ENCODE data around the gene ADAD2.

GRCh38 chr16:84239909-84240308 is 49.0 kb downstream of the ADAD2 start, which contains the start of gene KCNG4:
- no peak for TF ChIP-seq CTCF (conservative IDR thresholded peaks at IDR 0.05)
- no peak for TF ChIP-seq EZH2 (IDR thresholded peaks at IDR 0.05; ENCODE audit: low read depth)
